ENCODE results near the gene TMEM50B.

TMEM50B gene

DNA sequence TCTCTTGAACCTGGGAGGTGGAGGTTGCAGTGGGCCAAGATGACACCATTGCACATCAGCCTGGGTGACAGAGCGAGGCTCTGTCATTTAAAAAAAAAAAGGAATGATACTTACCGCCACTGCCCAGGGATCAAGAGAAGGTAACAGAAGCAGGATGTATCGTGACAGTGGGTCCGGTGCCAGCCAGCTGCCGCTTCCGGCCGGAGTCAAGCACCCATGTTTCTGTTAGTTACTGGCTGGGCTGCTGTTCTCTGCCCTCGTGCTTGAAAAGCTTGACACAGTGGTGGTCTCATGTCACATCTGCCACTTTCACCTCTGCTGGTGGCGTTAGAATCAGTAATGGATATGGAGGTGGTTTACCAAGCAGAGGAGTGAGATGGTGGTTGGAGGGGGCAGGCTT lies 55.6 kb downstream of the TMEM50B start:
- TF ChIP-seq CEBPB (IDR thresholded peaks at IDR 0.05) (no peak), TCF12 (IDR thresholded peaks at IDR 0.05; ENCODE audit: low read depth) (no peak), TEAD4 (IDR thresholded peaks at IDR 0.05) (no peak), EGR1 (IDR thresholded peaks at IDR 0.05) (no peak), NFIC (IDR thresholded peaks at IDR 0.05) (no peak), FOXM1 (IDR thresholded peaks at IDR 0.05; ENCODE audit: borderline replicate concordance, low read depth) (no peak), TAF1 (IDR thresholded peaks at IDR 0.05; ENCODE audit: low read depth) (no peak), CREB1 (IDR thresholded peaks at IDR 0.05; ENCODE audit: low read depth) (no peak), ZBTB7A (IDR thresholded peaks at IDR 0.05; ENCODE audit: low read depth) (no peak), YY1 (IDR thresholded peaks at IDR 0.05; ENCODE audit: low read depth) (no peak), EP300 (IDR thresholded peaks at IDR 0.05; ENCODE audit: borderline replicate concordance) (no peak)
- TF ChIP-seq, protein P1, sequence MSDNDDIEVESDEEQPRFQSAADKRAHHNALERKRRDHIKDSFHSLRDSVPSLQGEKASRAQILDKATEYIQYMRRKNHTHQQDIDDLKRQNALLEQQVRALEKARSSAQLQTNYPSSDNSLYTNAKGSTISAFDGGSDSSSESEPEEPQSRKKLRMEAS (IDR thresholded peaks at IDR 0.05), result no peak
- TF ChIP-seq, protein P2, sequence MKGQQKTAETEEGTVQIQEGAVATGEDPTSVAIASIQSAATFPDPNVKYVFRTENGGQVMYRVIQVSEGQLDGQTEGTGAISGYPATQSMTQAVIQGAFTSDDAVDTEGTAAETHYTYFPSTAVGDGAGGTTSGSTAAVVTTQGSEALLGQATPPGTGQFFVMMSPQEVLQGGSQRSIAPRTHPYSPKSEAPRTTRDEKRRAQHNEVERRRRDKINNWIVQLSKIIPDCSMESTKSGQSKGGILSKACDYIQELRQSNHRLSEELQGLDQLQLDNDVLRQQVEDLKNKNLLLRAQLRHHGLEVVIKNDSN (IDR thresholded peaks at IDR 0.05), result no peak
- TF ChIP-seq, protein P3, sequence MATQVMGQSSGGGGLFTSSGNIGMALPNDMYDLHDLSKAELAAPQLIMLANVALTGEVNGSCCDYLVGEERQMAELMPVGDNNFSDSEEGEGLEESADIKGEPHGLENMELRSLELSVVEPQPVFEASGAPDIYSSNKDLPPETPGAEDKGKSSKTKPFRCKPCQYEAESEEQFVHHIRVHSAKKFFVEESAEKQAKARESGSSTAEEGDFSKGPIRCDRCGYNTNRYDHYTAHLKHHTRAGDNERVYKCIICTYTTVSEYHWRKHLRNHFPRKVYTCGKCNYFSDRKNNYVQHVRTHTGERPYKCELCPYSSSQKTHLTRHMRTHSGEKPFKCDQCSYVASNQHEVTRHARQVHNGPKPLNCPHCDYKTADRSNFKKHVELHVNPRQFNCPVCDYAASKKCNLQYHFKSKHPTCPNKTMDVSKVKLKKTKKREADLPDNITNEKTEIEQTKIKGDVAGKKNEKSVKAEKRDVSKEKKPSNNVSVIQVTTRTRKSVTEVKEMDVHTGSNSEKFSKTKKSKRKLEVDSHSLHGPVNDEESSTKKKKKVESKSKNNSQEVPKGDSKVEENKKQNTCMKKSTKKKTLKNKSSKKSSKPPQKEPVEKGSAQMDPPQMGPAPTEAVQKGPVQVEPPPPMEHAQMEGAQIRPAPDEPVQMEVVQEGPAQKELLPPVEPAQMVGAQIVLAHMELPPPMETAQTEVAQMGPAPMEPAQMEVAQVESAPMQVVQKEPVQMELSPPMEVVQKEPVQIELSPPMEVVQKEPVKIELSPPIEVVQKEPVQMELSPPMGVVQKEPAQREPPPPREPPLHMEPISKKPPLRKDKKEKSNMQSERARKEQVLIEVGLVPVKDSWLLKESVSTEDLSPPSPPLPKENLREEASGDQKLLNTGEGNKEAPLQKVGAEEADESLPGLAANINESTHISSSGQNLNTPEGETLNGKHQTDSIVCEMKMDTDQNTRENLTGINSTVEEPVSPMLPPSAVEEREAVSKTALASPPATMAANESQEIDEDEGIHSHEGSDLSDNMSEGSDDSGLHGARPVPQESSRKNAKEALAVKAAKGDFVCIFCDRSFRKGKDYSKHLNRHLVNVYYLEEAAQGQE (IDR thresholded peaks at IDR 0.05; ENCODE audit: low read depth), result no peak

DNA sequence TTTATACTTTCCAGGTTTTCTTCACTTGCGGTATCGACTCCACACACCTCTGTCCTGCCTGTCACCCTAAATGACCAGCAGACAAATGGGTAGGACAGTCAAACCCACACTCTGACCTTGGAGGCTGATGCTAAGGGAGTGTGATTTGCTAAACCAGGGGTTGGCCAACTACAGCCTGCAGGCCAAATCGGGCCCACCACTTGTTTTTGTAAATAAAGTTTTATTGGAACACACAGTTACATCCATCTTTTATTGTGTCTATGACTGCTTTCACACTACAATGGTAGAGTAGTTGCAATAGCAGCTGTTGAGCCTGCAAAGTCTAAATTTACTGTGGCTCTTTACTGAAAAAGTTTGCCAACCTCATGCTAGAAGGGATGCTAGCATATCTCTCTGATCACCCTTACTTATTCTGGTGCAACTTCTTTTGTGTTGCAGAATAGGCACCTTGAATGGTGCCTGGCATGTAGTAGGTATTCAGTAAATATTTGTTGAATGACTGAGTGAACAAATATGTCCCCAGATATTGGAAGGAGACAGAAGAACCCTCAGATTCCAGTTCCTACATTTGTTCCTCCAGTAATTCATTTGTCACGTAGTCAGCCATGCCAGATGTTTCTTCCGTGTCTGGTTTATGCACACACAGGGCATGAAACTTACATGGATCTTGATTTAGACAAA lies 57.9 kb downstream of the TMEM50B start:
- TF ChIP-seq TEAD4 (IDR thresholded peaks at IDR 0.05), result no peak
- TF ChIP-seq NFIC (IDR thresholded peaks at IDR 0.05), result no peak
- no peak for TF ChIP-seq FOXM1 (IDR thresholded peaks at IDR 0.05; ENCODE audit: borderline replicate concordance, low read depth)
- no peak for TF ChIP-seq EP300 (IDR thresholded peaks at IDR 0.05; ENCODE audit: borderline replicate concordance)
- TF ChIP-seq, protein P2 (IDR thresholded peaks at IDR 0.05), result no peak
- no peak for TF ChIP-seq RAD21 (IDR thresholded peaks at IDR 0.05; ENCODE audit: low read depth)
- TF ChIP-seq YY1 (IDR thresholded peaks at IDR 0.05; ENCODE audit: low read depth), result no peak
- TF ChIP-seq CEBPB (IDR thresholded peaks at IDR 0.05), result no peak
- TF ChIP-seq ZBTB7A (IDR thresholded peaks at IDR 0.05; ENCODE audit: low read depth), result no peak
- no peak for TF ChIP-seq EGR1 (IDR thresholded peaks at IDR 0.05)
- TF ChIP-seq, protein P3 (IDR thresholded peaks at IDR 0.05; ENCODE audit: low read depth), result no peak

DNA sequence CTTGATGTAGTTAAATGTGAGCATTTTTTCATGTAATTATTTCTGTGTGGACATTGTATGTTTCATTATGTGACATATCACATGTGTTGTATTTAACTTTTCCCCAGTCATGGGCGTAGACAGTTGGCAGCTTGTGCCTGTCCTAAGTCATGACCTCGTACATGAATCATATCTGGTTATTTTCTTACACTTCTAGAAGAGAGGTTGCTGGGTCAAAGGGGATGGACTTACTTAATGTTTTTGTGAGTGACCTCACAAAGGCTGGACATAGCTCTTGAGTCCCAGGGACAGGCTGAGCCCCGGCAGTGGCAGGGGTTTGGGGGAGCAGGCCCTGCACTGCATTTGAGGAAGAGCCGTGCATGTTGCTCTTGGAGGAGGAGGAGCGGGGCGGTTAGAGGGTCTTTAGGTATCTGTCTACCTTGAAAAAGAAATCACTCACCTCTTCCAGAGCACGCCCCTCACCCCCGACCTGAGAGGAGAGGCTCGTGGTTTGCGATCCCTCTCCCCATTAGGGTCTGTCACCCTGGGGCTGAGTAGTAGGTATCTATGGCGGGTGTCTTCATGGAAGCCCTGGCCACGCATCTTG lies 60.1 kb downstream of the TMEM50B start:
- TF ChIP-seq, protein P1 (IDR thresholded peaks at IDR 0.05), result no peak
- no peak for TF ChIP-seq FOXM1 (IDR thresholded peaks at IDR 0.05; ENCODE audit: borderline replicate concordance, low read depth)
- no peak for TF ChIP-seq RAD21 (IDR thresholded peaks at IDR 0.05; ENCODE audit: low read depth)
- no peak for TF ChIP-seq TCF12 (IDR thresholded peaks at IDR 0.05; ENCODE audit: low read depth)
- no peak for TF ChIP-seq CREB1 (IDR thresholded peaks at IDR 0.05; ENCODE audit: low read depth)
- no peak for TF ChIP-seq EGR1 (IDR thresholded peaks at IDR 0.05)
- no peak for TF ChIP-seq EP300 (IDR thresholded peaks at IDR 0.05; ENCODE audit: borderline replicate concordance)
- no peak for TF ChIP-seq YY1 (IDR thresholded peaks at IDR 0.05; ENCODE audit: low read depth)
- no peak for TF ChIP-seq NFIC (IDR thresholded peaks at IDR 0.05)
- TF ChIP-seq ZBTB7A (IDR thresholded peaks at IDR 0.05; ENCODE audit: low read depth), result no peak

DNA sequence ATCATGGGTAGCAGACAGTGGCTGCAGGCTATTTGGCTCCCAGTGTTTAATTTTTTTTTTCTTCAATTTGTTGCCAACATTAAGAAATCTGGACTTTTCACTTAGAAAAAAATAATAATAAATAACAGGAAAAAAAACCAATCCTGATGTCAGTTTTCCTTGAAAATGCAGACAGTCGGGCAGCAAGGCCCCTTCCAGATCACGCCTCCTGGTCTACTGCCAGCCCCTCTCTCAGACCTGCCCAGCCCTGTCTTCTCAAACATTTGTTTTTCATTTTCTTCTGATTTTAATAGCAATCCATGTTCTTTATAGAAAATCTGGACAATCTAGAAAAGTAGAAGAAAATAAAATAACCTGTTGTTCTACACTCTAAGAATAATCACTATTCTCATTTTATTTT lies 61.1 kb downstream of the TMEM50B start:
- TF ChIP-seq, protein P3 (IDR thresholded peaks at IDR 0.05; ENCODE audit: low read depth), result no peak
- TF ChIP-seq, protein P2 (IDR thresholded peaks at IDR 0.05), result no peak
- no peak for TF ChIP-seq ZBTB7A (IDR thresholded peaks at IDR 0.05; ENCODE audit: low read depth)
- no peak for TF ChIP-seq CEBPB (IDR thresholded peaks at IDR 0.05)
- TF ChIP-seq TAF1 (IDR thresholded peaks at IDR 0.05; ENCODE audit: low read depth), result no peak
- no peak for TF ChIP-seq EP300 (IDR thresholded peaks at IDR 0.05; ENCODE audit: borderline replicate concordance)
- no peak for TF ChIP-seq NFIC (IDR thresholded peaks at IDR 0.05)
- no peak for TF ChIP-seq CREB1 (IDR thresholded peaks at IDR 0.05; ENCODE audit: low read depth)
- TF ChIP-seq YY1 (IDR thresholded peaks at IDR 0.05; ENCODE audit: low read depth), result no peak
- TF ChIP-seq EGR1 (IDR thresholded peaks at IDR 0.05), result no peak

All from Ishikawa (cell line).